HL-60 (cell line): ENCODE measurements around the gene GDF15.
"Not testable (repeated sequence)": the region's sequence is repeated elsewhere in the genome, so short reads cannot be mapped to it uniquely, and the experiment has no call there.

Experiments used
- DNase-seq, 2 experiments: peaks; one replicate each; pipeline ENCODE4 v3.0.0-alpha.2; 2010 to 2020; ENCODE audit warnings: low read depth in 1 of 2, low spot score in 1 of 2
- H3K27ac ChIP-seq: fragments of 250-450 bp; sonication (Bioruptor Pico); replicated peaks from 2 replicates; pipeline ENCODE4 v1.5.1; 2020; ENCODE audit warnings: mild to moderate bottlenecking, moderate library complexity
- H3K27me3 ChIP-seq: fragments of 250-450 bp; sonication (Bioruptor Pico); 2 replicates; pipeline ENCODE4 v1.5.1; 2021; ENCODE audit warnings: mild to moderate bottlenecking, moderate library complexity; ENCODE audit not compliant: insufficient read depth, poor library complexity, severe bottlenecking
- H3K4me3 ChIP-seq: replicated peaks from 2 replicates; pipeline ENCODE4 v1.5.1; 2011; ENCODE audit warnings: mild to moderate bottlenecking, control low read depth, low read length; ENCODE audit not compliant: insufficient read depth
- CTCF ChIP-seq: IDR thresholded peaks from one replicate; pipeline ENCODE4 v1.5.1; 2011; ENCODE audit warnings: low read length, control low read depth, inconsistent platforms; ENCODE audit not compliant: insufficient read depth
- GABPA ChIP-seq: IDR thresholded peaks from 2 replicates; pipeline ENCODE4 v1.6.1; 2012; ENCODE audit warnings: low read depth
- POLR2AphosphoS5 ChIP-seq: IDR thresholded peaks from 2 replicates; pipeline ENCODE4 v1.6.1; 2012; ENCODE audit warnings: low read depth
- REST ChIP-seq: IDR thresholded peaks from 2 replicates; pipeline ENCODE4 v1.6.1; 2012; ENCODE audit warnings: low read depth; ENCODE audit not compliant: insufficient replicate concordance
- SPI1 ChIP-seq: IDR thresholded peaks from 2 replicates; pipeline ENCODE4 v1.6.1; 2012; ENCODE audit warnings: low read depth, mild to moderate bottlenecking, borderline replicate concordance

Gene GDF15

GRCh38 chr19:18363787-18364186, 22.2 kb upstream of the GDF15 start:
- Histone ChIP-seq H3K27ac (no peak overlapping the region), H3K27me3 (no peaks in the 10 kb centered on the region), H3K4me3 (no peak overlapping the region)
- DNase-seq: no peak
- TF ChIP-seq SPI1 (no peak), GABPA (no peak), POLR2AphosphoS5 (no peak), REST (no peak), CTCF (no peak)

- H3K27ac ChIP-seq: peak overlapping the region; percentile 31
- not testable (repeated sequence) for DNase-seq, H3K27me3 ChIP-seq, H3K4me3 ChIP-seq
These were observed 21.6 kb upstream of the GDF15 start for GRCh38 chr19:18364277-18364825.

- Histone ChIP-seq H3K27ac (peak overlapping the region; percentile 31), H3K4me3 (no peak overlapping the region), H3K27me3 (no peaks in the 10 kb centered on the region)
- TF ChIP-seq SPI1 (no peak), REST (no peak), GABPA (no peak), CTCF (no peak), POLR2AphosphoS5 (no peak)
- peak in 1 of 2 experiments; percentile 34 for DNase-seq
These were observed 21.0 kb upstream of the GDF15 start for GRCh38 chr19:18364826-18365528.

- Histone ChIP-seq H3K27ac (no peak overlapping the region), H3K27me3 (no peaks in the 10 kb centered on the region), H3K4me3 (no peak overlapping the region)
- TF ChIP-seq POLR2AphosphoS5 (no peak), REST (no peak), SPI1 (no peak), GABPA (no peak), CTCF (no peak)
- no peak for DNase-seq
These were observed 19.9 kb upstream of the GDF15 start for GRCh38 chr19:18366021-18366435.
